HL-60 (cell line): ENCODE data around the gene TCP11L1.

Experiments
- GABPA ChIP-seq: IDR thresholded peaks from 2 replicates; pipeline ENCODE4 v1.6.1; 2012; ENCODE audit warnings: low read depth
- POLR2AphosphoS5 ChIP-seq: IDR thresholded peaks from 2 replicates; pipeline ENCODE4 v1.6.1; 2012; ENCODE audit warnings: low read depth
- SPI1 ChIP-seq: IDR thresholded peaks from 2 replicates; pipeline ENCODE4 v1.6.1; 2012; ENCODE audit warnings: low read depth, mild to moderate bottlenecking, borderline replicate concordance
- TF ChIP-seq, protein P1 (sequence below): IDR thresholded peaks from one replicate; pipeline ENCODE4 v1.5.1; 2011; ENCODE audit warnings: low read length, control low read depth, inconsistent platforms; ENCODE audit not compliant: insufficient read depth
- TF ChIP-seq, protein P2 (sequence below): IDR thresholded peaks from 2 replicates; pipeline ENCODE4 v1.6.1; 2012; ENCODE audit warnings: low read depth; ENCODE audit not compliant: insufficient replicate concordance

DNA sequence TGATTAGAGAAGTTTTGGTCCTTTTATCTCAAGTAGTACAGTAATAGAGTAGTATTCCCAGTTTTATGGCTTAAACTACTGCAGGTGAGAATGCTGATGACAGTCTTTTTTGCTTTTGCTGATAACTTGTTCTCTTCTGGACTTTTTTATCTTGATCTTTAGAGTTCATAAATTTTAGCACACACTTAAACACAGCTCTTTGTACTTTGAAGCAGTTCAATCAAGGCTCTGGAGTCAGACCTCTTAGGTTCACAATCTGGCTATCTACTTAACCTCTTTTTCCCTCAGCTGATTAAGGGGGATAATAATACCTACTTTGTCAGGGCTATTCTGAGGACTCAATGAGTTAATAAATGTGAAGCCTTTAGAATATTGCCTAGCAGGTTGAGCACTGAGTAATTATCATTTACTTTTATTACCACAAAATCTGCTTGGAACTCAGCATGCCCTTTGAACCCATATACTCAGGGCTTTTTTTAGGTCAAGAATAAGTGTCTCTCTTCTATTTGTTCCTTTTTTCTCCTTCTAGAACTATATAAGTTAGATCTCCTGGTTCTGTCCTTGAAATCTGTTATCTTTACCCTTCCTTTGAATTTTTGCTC lies 70.0 kb downstream of the TCP11L1 start:
- TF ChIP-seq, protein P1, sequence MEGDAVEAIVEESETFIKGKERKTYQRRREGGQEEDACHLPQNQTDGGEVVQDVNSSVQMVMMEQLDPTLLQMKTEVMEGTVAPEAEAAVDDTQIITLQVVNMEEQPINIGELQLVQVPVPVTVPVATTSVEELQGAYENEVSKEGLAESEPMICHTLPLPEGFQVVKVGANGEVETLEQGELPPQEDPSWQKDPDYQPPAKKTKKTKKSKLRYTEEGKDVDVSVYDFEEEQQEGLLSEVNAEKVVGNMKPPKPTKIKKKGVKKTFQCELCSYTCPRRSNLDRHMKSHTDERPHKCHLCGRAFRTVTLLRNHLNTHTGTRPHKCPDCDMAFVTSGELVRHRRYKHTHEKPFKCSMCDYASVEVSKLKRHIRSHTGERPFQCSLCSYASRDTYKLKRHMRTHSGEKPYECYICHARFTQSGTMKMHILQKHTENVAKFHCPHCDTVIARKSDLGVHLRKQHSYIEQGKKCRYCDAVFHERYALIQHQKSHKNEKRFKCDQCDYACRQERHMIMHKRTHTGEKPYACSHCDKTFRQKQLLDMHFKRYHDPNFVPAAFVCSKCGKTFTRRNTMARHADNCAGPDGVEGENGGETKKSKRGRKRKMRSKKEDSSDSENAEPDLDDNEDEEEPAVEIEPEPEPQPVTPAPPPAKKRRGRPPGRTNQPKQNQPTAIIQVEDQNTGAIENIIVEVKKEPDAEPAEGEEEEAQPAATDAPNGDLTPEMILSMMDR = no peak
- TF ChIP-seq GABPA = no peak
- TF ChIP-seq SPI1 = no peak
- TF ChIP-seq POLR2AphosphoS5 = no peak
- TF ChIP-seq, protein P2, sequence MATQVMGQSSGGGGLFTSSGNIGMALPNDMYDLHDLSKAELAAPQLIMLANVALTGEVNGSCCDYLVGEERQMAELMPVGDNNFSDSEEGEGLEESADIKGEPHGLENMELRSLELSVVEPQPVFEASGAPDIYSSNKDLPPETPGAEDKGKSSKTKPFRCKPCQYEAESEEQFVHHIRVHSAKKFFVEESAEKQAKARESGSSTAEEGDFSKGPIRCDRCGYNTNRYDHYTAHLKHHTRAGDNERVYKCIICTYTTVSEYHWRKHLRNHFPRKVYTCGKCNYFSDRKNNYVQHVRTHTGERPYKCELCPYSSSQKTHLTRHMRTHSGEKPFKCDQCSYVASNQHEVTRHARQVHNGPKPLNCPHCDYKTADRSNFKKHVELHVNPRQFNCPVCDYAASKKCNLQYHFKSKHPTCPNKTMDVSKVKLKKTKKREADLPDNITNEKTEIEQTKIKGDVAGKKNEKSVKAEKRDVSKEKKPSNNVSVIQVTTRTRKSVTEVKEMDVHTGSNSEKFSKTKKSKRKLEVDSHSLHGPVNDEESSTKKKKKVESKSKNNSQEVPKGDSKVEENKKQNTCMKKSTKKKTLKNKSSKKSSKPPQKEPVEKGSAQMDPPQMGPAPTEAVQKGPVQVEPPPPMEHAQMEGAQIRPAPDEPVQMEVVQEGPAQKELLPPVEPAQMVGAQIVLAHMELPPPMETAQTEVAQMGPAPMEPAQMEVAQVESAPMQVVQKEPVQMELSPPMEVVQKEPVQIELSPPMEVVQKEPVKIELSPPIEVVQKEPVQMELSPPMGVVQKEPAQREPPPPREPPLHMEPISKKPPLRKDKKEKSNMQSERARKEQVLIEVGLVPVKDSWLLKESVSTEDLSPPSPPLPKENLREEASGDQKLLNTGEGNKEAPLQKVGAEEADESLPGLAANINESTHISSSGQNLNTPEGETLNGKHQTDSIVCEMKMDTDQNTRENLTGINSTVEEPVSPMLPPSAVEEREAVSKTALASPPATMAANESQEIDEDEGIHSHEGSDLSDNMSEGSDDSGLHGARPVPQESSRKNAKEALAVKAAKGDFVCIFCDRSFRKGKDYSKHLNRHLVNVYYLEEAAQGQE = no peak
